Choroid plexus epithelial cell (primary cell): Measurements from ENCODE around the gene PCDH8.

Experiments
- DNase-seq: peaks from one replicate; pipeline ENCODE4 v3.0.0-alpha.2; 2010; ENCODE audit warnings: low read depth
- H3K4me3 ChIP-seq: 2 replicates; pipeline ENCODE4 v1.5.1; 2011; ENCODE audit warnings: low read depth, mild to moderate bottlenecking, control low read depth, low read length, moderate library complexity
- TF ChIP-seq, protein P1 (sequence below): conservative IDR thresholded peaks from 2 replicates; pipeline ENCODE4 v1.5.1; 2011; ENCODE audit warnings: low read depth, mild to moderate bottlenecking, control low read depth, inconsistent platforms, low read length, moderate library complexity

PCDH8 gene

DNA sequence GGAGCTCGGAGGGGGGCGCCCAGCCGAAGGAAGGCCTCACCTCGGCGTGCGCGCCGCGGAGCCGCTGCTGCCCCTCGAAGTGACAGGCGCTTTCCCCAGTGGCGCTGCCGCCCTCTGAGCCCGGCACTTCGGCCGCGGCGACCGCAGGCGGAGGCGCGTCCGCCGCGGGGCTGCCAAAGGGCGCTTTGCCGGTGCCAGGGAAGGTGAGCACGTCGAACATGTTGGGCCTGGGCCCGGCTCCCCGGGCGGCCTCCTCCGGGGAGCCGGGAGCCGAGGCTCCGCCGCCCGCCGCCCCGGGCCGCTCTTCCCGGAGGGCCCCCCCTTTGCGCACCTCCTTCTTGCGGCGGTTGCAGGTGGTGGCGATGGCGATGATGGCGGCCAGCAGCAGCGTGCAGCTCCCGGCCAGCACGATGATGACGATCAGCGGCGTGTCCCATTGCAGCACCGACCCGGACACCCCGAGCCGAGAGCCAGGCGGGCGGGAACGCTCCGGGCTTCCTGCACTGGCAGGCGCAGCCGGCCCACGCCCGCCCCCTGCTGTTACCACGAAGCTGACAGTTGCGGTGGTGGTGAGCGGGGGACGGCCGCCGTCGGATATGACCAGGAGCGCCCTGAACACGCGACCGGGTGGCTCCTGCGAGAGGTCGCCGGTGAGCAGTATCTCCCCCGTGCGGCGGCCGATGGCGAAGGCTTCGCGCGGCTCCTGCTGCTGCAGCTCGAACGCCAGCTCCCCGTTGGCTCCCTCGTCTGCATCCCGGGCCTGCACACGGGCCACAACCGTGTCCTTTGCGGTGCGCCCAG is 2.5 kb downstream of the PCDH8 start:
- TF ChIP-seq, protein P1, sequence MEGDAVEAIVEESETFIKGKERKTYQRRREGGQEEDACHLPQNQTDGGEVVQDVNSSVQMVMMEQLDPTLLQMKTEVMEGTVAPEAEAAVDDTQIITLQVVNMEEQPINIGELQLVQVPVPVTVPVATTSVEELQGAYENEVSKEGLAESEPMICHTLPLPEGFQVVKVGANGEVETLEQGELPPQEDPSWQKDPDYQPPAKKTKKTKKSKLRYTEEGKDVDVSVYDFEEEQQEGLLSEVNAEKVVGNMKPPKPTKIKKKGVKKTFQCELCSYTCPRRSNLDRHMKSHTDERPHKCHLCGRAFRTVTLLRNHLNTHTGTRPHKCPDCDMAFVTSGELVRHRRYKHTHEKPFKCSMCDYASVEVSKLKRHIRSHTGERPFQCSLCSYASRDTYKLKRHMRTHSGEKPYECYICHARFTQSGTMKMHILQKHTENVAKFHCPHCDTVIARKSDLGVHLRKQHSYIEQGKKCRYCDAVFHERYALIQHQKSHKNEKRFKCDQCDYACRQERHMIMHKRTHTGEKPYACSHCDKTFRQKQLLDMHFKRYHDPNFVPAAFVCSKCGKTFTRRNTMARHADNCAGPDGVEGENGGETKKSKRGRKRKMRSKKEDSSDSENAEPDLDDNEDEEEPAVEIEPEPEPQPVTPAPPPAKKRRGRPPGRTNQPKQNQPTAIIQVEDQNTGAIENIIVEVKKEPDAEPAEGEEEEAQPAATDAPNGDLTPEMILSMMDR = peak; percentile 30
- no peak overlapping the region for H3K4me3 ChIP-seq
- peak; percentile 4 for DNase-seq

DNA sequence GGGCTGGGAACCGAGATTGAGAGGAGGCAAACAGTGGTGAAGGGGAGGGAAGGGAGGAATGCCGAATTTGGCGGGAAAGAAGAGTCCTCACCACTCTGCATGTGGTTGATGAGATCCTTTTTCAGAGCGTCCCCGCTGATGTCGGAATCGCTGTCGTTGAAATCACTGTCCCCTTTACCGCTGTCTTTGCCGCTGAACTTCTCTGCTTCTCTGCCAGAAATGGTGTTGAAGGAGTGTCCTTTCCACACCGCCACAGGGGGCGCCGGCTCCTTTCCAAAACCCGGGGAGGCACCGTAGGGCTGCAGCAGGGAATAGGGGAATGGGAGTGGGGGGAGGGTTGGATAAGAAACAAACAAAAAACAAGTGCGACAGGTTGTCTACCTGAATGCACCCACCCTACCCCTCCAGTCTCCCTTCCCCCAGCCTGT is 3.1 kb downstream of the PCDH8 start:
- no peak overlapping the region for H3K4me3 ChIP-seq
- DNase-seq = no peak
- TF ChIP-seq, protein P1 = no peak

DNA sequence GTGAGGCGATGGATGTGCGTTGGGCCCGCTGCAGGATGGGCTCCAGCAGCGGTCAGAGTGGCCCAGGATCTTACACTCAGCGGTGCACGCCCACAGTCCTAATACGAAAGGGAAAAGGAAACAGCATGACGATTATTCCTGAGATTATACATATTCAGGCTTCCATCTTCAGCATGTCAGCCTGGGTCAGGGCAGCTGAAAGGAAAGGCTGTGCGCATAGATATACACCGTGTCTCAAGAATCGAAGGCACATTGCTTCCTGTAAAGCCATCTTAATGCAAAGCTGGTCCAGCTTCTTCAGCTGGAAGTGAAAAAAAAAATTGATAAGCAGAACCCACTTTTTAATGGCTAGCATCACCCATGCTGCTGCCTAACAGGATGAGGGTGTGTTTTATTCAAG is 3.6 kb downstream of the PCDH8 start:
- no peak for DNase-seq
- TF ChIP-seq, protein P1 = no peak
- no peak overlapping the region for H3K4me3 ChIP-seq

DNA sequence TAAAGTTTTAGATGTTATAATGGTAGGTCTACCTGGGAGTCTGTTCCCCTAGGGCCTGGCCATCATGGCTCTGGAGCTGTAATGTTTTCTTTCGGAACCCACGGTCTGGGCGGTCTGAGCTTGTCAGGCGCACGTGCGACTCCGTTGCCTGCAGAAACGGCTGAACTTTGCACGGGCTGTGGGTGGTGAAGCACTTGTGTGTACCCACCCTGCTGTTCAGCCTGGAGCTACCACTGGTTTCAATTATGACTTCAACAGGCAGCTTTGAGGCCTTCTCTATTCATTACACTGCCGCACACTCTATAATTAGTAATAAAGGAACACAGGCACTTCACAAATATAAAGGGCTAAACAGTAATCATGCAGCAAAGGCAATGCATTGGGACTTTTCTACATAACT is 6.0 kb downstream of the PCDH8 start:
- no peak for DNase-seq
- H3K4me3 ChIP-seq = no peak overlapping the region
- TF ChIP-seq, protein P1 = no peak

DNA sequence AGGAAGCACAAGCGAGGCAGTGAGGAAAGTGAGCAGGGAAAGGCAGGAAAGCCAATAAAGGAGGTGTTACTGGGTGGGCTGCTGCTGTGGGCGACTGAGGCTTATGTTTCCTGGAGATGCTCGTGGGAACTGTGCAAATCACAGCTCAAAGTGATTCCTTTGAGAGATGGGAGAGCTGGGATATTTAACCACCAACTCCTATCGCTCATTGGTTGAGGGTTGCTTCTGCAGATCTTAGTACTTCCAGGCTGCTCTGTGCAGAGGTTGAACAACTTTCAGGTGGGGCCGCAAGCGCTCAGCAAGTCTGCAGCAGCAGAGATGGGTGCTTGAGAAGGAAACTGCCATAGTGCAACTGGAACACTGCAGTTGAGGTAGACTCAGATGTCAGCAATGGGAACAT is 8.4 kb downstream of the PCDH8 start:
- TF ChIP-seq, protein P1 = no peak
- no peak for DNase-seq
- H3K4me3 ChIP-seq = no peak overlapping the region

DNA sequence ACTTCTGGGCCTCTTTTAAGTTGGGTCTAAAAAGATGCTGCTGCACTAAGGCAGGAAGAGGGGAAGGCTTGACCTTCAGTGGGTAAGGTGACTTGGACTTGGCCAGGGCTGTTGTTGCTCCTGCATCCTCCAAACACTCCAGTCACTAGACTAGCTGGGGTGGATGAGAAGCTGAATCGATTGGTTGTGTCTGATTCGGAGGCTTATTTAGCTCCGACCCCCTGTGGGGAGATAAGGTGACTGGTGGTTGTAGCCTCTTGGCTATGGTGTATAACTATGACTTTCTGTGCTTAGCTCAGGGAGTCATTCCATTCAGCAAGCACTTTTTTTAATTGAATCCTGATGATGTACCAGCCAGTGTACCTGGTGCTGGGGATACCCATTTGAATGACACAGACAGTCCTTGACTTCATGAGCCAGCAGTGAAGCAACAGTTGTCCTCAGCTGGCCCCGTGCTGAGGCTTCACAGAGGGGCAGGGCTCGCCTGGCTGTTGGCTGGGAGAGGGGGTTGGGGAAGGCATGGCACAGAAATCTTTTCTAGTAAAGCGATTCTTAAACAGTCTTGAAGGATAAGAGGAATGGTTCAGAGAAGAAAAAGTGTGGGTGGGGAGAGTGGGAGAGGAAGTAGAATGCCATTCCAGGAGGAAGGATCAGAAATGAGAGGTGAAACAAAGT is 9.9 kb downstream of the PCDH8 start:
- H3K4me3 ChIP-seq = no peak overlapping the region
- TF ChIP-seq, protein P1 = no peak
- DNase-seq = no peak
